Measurements from ENCODE around the gene DIAPH3.

DIAPH3 gene

GRCh38 chr13:59744747-59745391 is 418.9 kb downstream of the DIAPH3 start:
- no peak for TF ChIP-seq CTCF (IDR thresholded peaks at IDR 0.05; ENCODE audit: insufficient read depth, low read depth, low read length, missing control alignments)
- DNase-seq (ENCODE audit: low read depth), result peak; percentile 7

GRCh38 chr13:59743195-59743594 is 420.5 kb downstream of the DIAPH3 start:
- DNase-seq (ENCODE audit: low read depth), result no peak

More at GRCh38 chr13:59744747-59745391, 418.9 kb downstream of the DIAPH3 start:
- H3K4me3 ChIP-seq (ENCODE audit: low read depth, low read length), result no peak overlapping the region

GRCh38 chr13:59742467-59742866 is 421.3 kb downstream of the DIAPH3 start:
- no peak overlapping the region for H3K4me3 ChIP-seq (ENCODE audit: low read depth, low read length)
- TF ChIP-seq CTCF (IDR thresholded peaks at IDR 0.05; ENCODE audit: insufficient read depth, low read depth, low read length, missing control alignments), result no peak
- DNase-seq (ENCODE audit: low read depth), result no peak

More at GRCh38 chr13:59743195-59743594, 420.5 kb downstream of the DIAPH3 start:
- no peak for TF ChIP-seq CTCF (IDR thresholded peaks at IDR 0.05; ENCODE audit: insufficient read depth, low read depth, low read length, missing control alignments)
- H3K4me3 ChIP-seq (ENCODE audit: low read depth, low read length), result no peak overlapping the region

- no peak overlapping the region for H3K4me3 ChIP-seq (ENCODE audit: low read depth, low read length)
- no peak for DNase-seq (ENCODE audit: low read depth)
- no peak for TF ChIP-seq CTCF (IDR thresholded peaks at IDR 0.05; ENCODE audit: insufficient read depth, low read depth, low read length, missing control alignments)
Observed at GRCh38 chr13:59738921-59739320, 424.8 kb downstream of the DIAPH3 start.

- DNase-seq (ENCODE audit: low read depth), result peak; percentile 93
- no peak overlapping the region for H3K4me3 ChIP-seq (ENCODE audit: low read depth, low read length)
- TF ChIP-seq CTCF (IDR thresholded peaks at IDR 0.05; ENCODE audit: insufficient read depth, low read depth, low read length, missing control alignments), result no peak
Observed at GRCh38 chr13:59734393-59734792, 429.3 kb downstream of the DIAPH3 start.

GRCh38 chr13:59733744-59734143 is 430.0 kb downstream of the DIAPH3 start:
- no peak for TF ChIP-seq CTCF (IDR thresholded peaks at IDR 0.05; ENCODE audit: insufficient read depth, low read depth, low read length, missing control alignments)
- no peak overlapping the region for H3K4me3 ChIP-seq (ENCODE audit: low read depth, low read length)
- DNase-seq (ENCODE audit: low read depth), result no peak

- no peak for TF ChIP-seq CTCF (IDR thresholded peaks at IDR 0.05; ENCODE audit: insufficient read depth, low read depth, low read length, missing control alignments)
- no peak overlapping the region for H3K4me3 ChIP-seq (ENCODE audit: low read depth, low read length)
- DNase-seq (ENCODE audit: low read depth), result no peak
Observed at GRCh38 chr13:59730026-59730425, 433.7 kb downstream of the DIAPH3 start.
